Neuron (in vitro differentiated cells): ENCODE measurements around the gene GLS.

Experiments used
- H2AFZ ChIP-seq: one replicate; pipeline ENCODE4 v1.6.1; 2013; ENCODE audit warnings: low read depth, mild to moderate bottlenecking, inconsistent platforms, low read length, moderate library complexity
- H3K27me3 ChIP-seq: one replicate; pipeline ENCODE4 v1.6.1; 2013; ENCODE audit warnings: low read length; ENCODE audit not compliant: insufficient read depth
- H3K36me3 ChIP-seq: one replicate; pipeline ENCODE4 v1.6.1; 2013; ENCODE audit warnings: low read length; ENCODE audit not compliant: insufficient read depth
- H3K4me1 ChIP-seq: one replicate; pipeline ENCODE4 v1.6.1; 2013; ENCODE audit warnings: low read length; ENCODE audit not compliant: insufficient read depth
- H3K4me3 ChIP-seq: 2 replicates; pipeline ENCODE4 v1.5.1; 2013; ENCODE audit warnings: mild to moderate bottlenecking, low read length, moderate library complexity
- H3K9me3 ChIP-seq: one replicate; pipeline ENCODE4 v1.6.1; 2013; ENCODE audit warnings: low read length

The GLS gene

DNA sequence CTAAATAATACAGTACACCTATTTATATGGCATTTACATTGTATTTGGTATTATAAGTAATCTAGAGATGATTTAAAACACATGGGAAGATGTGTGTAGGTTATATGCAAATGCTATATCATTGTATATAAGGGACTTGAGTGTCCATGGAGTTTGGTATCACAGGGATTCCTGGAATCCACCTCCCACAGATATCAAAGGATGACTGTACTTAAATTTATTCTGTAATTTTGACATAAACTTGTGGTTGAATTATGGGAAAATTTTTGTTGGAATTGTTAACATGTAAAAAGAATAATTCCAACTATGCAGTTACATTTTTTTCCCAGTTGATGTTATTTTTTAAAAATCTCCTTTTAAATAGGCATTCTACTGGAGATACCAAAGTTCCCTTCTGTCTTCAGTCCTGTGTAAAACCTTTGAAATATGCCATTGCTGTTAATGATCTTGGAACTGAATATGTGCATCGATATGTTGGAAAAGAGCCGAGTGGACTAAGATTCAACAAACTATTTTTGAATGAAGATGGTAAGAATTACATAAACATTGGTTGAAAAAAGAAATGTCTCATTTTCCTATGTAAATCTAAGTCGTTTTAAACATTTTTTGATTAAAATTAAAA, 24.1 kb downstream of the GLS start:
- no peak overlapping the region for H2AFZ ChIP-seq
- no peaks in the 10 kb centered on the region for H3K9me3 ChIP-seq
- H3K4me1 ChIP-seq, result no peaks in the 10 kb centered on the region
- no peaks in the 10 kb centered on the region for H3K27me3 ChIP-seq
- H3K36me3 ChIP-seq, result peaks cover 20% of the 10 kb centered on the region
- no peak overlapping the region for H3K4me3 ChIP-seq

DNA sequence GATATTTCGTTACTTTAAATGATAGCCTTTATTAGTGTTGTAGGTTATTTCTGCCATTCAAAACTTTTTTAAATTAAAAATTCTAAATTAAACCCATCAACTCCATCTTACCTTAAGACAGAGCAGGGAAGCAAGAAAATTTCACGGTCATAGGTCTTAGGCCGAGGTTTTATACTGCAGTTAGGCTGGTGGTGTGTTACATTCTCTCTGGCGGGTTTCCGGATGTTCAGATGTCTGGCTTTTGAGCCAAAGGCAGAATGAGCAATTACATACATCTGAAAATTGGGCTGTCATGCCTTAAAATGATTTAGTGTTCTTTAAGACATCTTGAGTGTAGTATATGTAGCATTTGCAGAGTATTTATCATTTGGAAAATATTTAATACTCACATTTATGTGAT, 27.9 kb downstream of the GLS start:
- H3K9me3 ChIP-seq, result no peaks in the 10 kb centered on the region
- no peak overlapping the region for H3K4me3 ChIP-seq
- no peaks in the 10 kb centered on the region for H3K4me1 ChIP-seq
- H3K36me3 ChIP-seq, result peaks cover 13% of the 10 kb centered on the region
- no peak overlapping the region for H2AFZ ChIP-seq
- H3K27me3 ChIP-seq, result no peaks in the 10 kb centered on the region

DNA sequence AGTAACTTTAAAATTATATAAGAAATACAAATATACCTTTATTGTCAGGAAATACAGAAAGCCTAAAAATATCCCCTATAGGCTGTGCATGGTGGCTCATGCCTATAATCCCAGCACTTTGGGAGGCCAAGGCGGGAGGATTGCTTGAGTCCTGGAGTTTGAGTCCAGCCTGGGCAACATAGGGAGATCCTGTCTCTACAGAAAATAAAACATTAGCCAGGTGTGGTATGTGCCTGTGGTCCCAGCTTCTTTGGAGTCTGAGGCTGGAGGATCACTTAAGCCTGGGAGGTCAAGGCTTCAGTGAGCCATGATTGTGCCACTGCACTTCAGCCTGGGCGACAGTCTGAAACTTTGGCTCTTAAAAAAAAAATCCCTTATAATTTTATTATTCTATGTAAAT, 29.1 kb downstream of the GLS start:
- H3K9me3 ChIP-seq, result no peaks in the 10 kb centered on the region
- no peak overlapping the region for H2AFZ ChIP-seq
- H3K27me3 ChIP-seq, result no peaks in the 10 kb centered on the region
- no peak overlapping the region for H3K4me3 ChIP-seq
- H3K36me3 ChIP-seq, result peaks cover 12% of the 10 kb centered on the region
- H3K4me1 ChIP-seq, result no peaks in the 10 kb centered on the region

DNA sequence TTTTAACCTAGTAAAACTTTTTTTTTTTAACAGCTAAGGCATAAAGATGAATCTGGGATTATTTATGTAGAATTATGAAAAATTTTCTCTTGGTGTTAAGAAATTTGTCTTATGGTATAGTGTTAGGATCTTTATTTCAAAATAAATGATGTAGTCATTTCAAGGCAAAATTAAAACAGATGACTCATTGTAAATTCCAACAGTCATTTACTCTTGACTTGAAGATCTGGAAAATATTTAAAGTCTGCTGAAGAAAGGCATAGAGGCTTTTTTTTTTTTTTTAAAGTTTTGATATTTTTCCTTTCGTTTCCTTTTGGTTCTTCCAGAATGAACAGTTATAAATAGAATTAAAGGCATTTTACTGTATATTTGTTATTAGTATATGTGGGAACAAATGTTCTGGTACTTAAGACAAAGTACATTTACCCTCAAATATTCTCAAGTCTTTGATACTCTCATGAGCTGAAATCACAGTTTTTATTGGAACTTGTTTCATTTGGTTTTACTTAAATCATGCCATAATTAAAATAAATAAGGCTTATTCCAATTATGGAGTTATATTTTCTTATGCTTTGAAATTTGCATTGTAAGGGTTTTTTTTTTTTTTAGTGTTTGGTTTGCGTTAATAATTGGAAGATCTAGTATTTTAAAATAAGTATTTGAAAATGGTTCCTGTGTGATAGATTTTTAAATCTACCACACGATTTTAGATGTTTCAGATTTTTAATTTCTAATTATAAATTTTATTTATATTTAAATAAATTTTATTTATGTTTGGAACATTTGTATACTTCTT, 29.9 kb downstream of the GLS start:
- H3K36me3 ChIP-seq, result peaks cover 9% of the 10 kb centered on the region
- H3K4me1 ChIP-seq, result no peaks in the 10 kb centered on the region
- no peak overlapping the region for H2AFZ ChIP-seq
- no peak overlapping the region for H3K4me3 ChIP-seq
- no peaks in the 10 kb centered on the region for H3K9me3 ChIP-seq
- H3K27me3 ChIP-seq, result no peaks in the 10 kb centered on the region

DNA sequence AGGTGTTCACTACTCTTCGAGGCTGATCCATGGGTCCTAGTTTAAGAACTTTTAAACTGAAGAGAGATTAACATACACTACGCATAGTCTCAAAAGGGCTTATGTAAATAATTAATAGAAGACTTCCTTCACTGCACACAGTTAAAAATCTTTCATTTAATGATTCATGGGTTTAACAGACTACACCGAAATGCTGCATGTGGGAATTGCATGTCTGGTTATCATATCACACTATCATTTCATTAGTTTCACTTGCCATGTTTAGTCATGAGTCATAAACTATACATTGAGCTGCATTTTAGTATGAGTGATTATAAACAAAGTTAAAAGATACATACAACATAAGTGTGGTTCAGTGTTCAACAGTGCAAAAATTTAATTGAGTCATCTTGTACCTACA, 31.2 kb downstream of the GLS start:
- H3K36me3 ChIP-seq, result peaks cover 8% of the 10 kb centered on the region
- H3K27me3 ChIP-seq, result no peaks in the 10 kb centered on the region
- H2AFZ ChIP-seq, result no peak overlapping the region
- H3K4me3 ChIP-seq, result no peak overlapping the region
- H3K4me1 ChIP-seq, result no peaks in the 10 kb centered on the region
- H3K9me3 ChIP-seq, result no peaks in the 10 kb centered on the region

DNA sequence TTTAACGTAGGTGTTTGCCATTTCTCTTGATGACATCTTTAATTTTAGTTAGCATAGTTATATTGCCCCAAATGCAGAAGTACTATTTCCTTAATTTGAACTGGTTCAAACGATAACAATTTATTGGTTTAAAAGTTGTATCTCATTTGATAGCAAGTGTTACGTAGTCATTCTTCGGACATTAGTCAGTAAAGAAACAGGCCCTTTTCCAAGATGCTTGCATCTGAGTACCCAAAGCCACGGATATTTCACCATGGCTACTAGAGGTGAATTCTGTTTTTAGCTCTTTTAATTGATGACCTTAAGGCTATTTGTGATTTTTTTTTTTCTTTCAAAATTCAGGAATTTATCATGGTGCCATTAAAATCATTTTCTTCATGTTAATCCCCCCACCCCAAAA, 32.1 kb downstream of the GLS start:
- Histone ChIP-seq H3K4me3 (no peak overlapping the region), H3K4me1 (no peaks in the 10 kb centered on the region), H3K27me3 (no peaks in the 10 kb centered on the region), H3K9me3 (no peaks in the 10 kb centered on the region), H2AFZ (no peak overlapping the region), H3K36me3 (peaks cover 9% of the 10 kb centered on the region)

DNA sequence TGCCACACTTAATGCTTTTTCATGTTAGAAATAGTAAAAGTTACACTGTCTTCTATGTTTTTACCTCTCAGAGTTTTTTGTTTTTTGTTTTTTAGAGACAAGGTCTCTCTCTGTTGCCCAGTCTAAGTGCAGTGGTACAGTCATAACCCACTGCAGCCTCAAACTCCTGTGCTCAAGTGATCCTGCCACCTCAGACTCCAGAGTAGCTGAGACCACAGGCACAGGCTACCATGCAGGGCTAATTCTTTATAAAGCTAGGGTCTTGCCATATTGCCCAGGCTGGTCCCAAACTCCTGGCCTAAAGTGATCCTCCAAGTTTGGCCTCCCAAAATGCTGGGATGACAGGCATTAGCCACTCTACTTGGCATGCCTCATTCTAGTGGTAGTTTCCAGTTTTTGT, 33.1 kb downstream of the GLS start:
- H3K36me3 ChIP-seq, result peaks cover 9% of the 10 kb centered on the region
- H3K27me3 ChIP-seq, result no peaks in the 10 kb centered on the region
- no peaks in the 10 kb centered on the region for H3K9me3 ChIP-seq
- no peaks in the 10 kb centered on the region for H3K4me1 ChIP-seq
- no peak overlapping the region for H2AFZ ChIP-seq
- no peak overlapping the region for H3K4me3 ChIP-seq

DNA sequence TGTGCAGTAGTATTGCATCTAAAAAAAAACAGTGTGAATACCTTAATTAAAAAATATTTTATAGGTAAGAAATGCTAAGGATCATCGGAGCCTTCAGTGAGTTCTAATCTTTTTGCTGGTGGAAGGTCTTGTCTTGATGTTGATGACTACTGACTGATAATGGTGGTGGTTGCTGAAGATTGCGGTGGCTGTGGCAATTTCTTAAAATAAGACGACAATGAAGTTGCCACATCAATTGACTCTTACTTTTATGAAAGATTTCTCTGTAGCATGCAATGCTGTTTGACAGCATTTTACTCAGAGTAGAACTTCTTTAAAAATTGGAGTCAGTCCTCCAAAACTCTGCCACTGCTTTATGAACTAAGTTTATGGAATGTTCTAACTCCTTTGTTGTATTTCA, 36.2 kb downstream of the GLS start:
- H2AFZ ChIP-seq, result no peak overlapping the region
- peaks cover 16% of the 10 kb centered on the region for H3K36me3 ChIP-seq
- H3K4me1 ChIP-seq, result no peaks in the 10 kb centered on the region

DNA sequence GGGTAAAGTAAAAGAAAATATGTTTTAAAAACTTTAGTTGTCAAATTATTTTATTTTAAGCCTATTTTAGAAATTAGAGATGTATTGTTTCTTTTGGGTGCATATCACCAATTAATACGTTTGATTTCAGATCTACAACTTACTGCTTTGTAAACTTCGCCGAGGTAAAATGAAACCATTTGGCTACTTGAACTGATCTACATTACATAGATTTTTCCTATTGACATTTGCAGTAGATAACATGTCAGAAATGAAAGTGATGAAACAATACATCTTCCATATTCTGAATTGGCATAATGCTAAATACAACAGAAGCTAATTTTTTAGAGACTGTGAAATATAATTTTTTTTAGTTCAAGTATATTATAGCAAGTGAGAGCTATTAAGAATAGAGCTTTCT, 39.5 kb downstream of the GLS start:
- Histone ChIP-seq H3K9me3 (no peaks in the 10 kb centered on the region), H2AFZ (no peak overlapping the region), H3K27me3 (no peaks in the 10 kb centered on the region), H3K36me3 (peaks cover 30% of the 10 kb centered on the region), H3K4me3 (no peak overlapping the region), H3K4me1 (no peaks in the 10 kb centered on the region)

More for the DNA sequence above, 36.2 kb downstream of the GLS start:
- H3K4me3 ChIP-seq, result no peak overlapping the region
- no peaks in the 10 kb centered on the region for H3K27me3 ChIP-seq
- H3K9me3 ChIP-seq, result no peaks in the 10 kb centered on the region

DNA sequence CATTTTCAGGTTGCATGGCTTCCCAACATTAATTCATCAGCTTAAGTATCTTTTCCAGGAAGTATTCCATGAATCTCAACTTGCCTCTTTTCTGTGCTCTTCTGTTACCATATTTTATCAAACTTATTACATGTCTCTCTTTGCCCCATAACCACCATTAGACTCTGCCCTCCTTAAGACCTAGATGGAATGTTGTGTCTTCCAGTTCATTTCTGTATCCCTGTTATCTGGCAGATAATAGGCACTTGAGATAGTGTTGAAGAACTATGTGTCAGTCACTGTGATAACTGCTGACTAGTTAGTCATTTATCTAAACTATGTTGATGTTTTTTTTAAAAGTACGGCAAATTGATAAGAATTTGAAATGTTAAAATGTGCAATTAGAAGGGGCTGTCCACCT, 41.8 kb downstream of the GLS start:
- no peaks in the 10 kb centered on the region for H3K4me1 ChIP-seq
- no peak overlapping the region for H2AFZ ChIP-seq
- H3K4me3 ChIP-seq, result no peak overlapping the region
- no peaks in the 10 kb centered on the region for H3K9me3 ChIP-seq
- no peaks in the 10 kb centered on the region for H3K27me3 ChIP-seq
- peaks cover 28% of the 10 kb centered on the region for H3K36me3 ChIP-seq

DNA sequence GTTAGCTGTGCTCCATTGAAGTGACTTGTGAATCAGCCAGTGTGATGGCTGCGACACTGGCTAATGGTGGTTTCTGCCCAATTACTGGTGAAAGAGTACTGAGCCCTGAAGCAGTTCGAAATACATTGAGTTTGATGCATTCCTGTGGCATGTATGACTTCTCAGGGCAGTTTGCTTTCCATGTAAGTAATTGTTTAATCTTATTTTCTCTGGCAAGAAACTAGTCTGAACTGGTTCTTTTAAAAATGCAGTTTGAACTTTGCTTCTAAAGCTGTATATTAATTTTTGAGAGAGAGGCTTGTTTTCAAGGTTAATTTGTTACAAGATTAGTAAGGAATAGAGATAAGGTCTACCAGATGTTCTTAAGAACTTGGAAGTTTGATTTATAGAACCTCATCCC, 46.7 kb downstream of the GLS start:
- no peak overlapping the region for H2AFZ ChIP-seq
- H3K9me3 ChIP-seq, result no peaks in the 10 kb centered on the region
- no peaks in the 10 kb centered on the region for H3K4me1 ChIP-seq
- peaks cover 19% of the 10 kb centered on the region for H3K36me3 ChIP-seq
- H3K27me3 ChIP-seq, result no peaks in the 10 kb centered on the region
- H3K4me3 ChIP-seq, result no peak overlapping the region

DNA sequence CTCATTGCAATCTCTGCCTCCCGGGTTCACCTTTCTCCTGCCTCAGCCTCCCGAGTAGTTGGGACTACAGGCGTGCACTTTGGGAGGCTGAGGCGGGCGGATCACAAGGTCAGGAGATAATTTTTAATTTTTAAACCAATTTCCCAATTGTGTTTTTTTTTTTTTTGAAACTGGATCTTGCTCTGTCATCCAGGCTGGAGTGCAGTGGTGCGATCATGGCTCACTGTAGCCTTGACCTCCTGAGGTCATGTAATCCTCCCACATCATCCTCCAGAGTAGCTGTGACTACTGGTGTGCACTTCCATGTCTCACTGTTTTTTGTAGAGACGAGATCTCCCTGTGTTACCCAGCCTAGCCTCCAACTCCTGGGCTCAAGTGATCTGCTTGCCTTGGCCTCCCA, 49.3 kb downstream of the GLS start:
- H3K4me1 ChIP-seq, result no peaks in the 10 kb centered on the region
- H3K4me3 ChIP-seq, result no peak overlapping the region
- no peaks in the 10 kb centered on the region for H3K9me3 ChIP-seq
- no peaks in the 10 kb centered on the region for H3K27me3 ChIP-seq
- no peak overlapping the region for H2AFZ ChIP-seq
- peaks cover 5% of the 10 kb centered on the region for H3K36me3 ChIP-seq

DNA sequence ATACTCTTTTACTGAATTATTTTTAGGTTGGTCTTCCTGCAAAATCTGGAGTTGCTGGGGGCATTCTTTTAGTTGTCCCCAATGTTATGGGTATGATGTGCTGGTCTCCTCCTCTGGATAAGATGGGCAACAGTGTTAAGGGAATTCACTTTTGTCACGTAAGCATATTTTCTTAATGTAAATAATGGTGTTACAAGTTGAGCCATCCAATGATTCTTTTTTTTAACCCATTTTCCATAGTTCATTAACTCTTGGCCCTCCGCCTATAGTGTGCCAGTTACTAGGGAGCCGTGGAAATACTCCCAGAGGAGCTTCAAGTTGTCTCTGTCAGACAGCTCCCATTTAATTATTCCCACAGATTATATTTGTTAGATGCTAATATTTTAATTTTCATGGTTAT, 49.8 kb downstream of the GLS start:
- H3K27me3 ChIP-seq, result no peaks in the 10 kb centered on the region
- no peak overlapping the region for H2AFZ ChIP-seq
- no peaks in the 10 kb centered on the region for H3K4me1 ChIP-seq
- H3K9me3 ChIP-seq, result no peaks in the 10 kb centered on the region
- no peak overlapping the region for H3K4me3 ChIP-seq
- H3K36me3 ChIP-seq, result peaks cover 5% of the 10 kb centered on the region

DNA sequence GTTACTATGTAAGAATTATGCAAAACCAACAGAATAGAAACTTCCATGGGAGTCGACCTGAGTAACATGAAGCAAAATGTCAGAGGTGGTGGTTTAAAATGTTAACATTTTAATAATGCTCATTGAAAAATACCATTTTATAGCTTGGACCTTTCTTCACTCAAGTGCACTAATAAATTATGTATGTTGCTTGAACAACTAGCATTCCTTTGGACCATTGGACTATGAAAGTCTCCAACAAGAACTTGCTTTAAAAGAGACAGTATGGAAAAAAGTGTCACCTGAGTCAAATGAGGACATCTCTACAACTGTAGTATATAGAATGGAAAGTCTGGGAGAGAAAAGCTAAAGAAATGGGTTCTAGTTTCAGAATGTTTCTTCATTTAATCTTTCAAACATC, 51.9 kb downstream of the GLS start:
- H3K27me3 ChIP-seq, result no peaks in the 10 kb centered on the region
- H3K36me3 ChIP-seq, result peaks cover 7% of the 10 kb centered on the region
- no peaks in the 10 kb centered on the region for H3K4me1 ChIP-seq
- H2AFZ ChIP-seq, result no peak overlapping the region
- H3K4me3 ChIP-seq, result no peak overlapping the region
- no peaks in the 10 kb centered on the region for H3K9me3 ChIP-seq
